IMR-90 (cell line): Measurements from ENCODE around the gene PLD5. TPM values are rescaled to one million over a fixed set of nuclear protein-coding genes. Genes with fewer than 3 reads are reported as not detected.

Experiments
- ATAC-seq: fragments of 200-7000 bp; cut with Tn5 transposase; 2 replicates; pipeline ENCODE4 v1.9.1; 2020; ENCODE audit warnings: low read depth, mild to moderate bottlenecking, moderate library complexity
- BruUV-seq: library from RNA; stranded (reverse); fragments of 400-500 nt; replicated peaks from 2 replicates; lab custom pipeline; 2021; lab: Mats Ljungman, UMichigan
- CTCF ChIA-PET: fragments of 300-600 bp; formaldehyde crosslinking; extraction: SDS; loops from one replicate; lab custom pipeline; 2021; ENCODE audit warnings: antibody characterized with exemption; lab: Yijun Ruan, JAX
- POLR2A ChIA-PET: fragments of 300-600 bp; sonication (Branson Sonifier 250); formaldehyde crosslinking; loops from one replicate; lab custom pipeline; 2022; ENCODE audit warnings: antibody characterized with exemption; ENCODE audit not compliant: unreplicated experiment; lab: Charles Lee
- DNase-seq: peaks from one replicate; pipeline ENCODE4 v3.0.0; 2013
- H2AFZ ChIP-seq: replicated peaks from 2 replicates; pipeline ENCODE3; 2013; ENCODE audit warnings: low read length, mild to moderate bottlenecking; ENCODE audit not compliant: poor library complexity
- H2AK5ac ChIP-seq: 2 replicates; pipeline ENCODE4 v1.6.1; 2013; ENCODE audit warnings: low read depth, low read length, inconsistent platforms
- H2AK9ac ChIP-seq: replicated peaks from 2 replicates; pipeline ENCODE3; 2013; ENCODE audit warnings: mild to moderate bottlenecking, low read depth, low read length, moderate library complexity; ENCODE audit not compliant: poor library complexity
- H2BK120ac ChIP-seq: 2 replicates; pipeline ENCODE4 v1.6.1; 2013; ENCODE audit warnings: low read depth, low read length, inconsistent platforms
- H2BK15ac ChIP-seq: 3 replicates; pipeline ENCODE4 v1.6.1; 2013; ENCODE audit warnings: low read depth, low read length, inconsistent platforms
- H2BK20ac ChIP-seq: 2 replicates; pipeline ENCODE4 v1.6.1; 2013; ENCODE audit warnings: low read depth, mild to moderate bottlenecking, inconsistent platforms, low read length, moderate library complexity
- H2BK5ac ChIP-seq: 2 replicates; pipeline ENCODE4 v1.6.1; 2013; ENCODE audit warnings: mild to moderate bottlenecking, low read depth, low read length, inconsistent platforms; ENCODE audit not compliant: poor library complexity, severe bottlenecking
- H3K14ac ChIP-seq: replicated peaks from 2 replicates; pipeline ENCODE4 v1.6.1; 2013; ENCODE audit warnings: low read depth, low read length, inconsistent platforms
- H3K18ac ChIP-seq: 2 replicates; pipeline ENCODE4 v1.6.1; 2013; ENCODE audit warnings: low read depth, low read length, control low read depth
- H3K23ac ChIP-seq: 2 replicates; pipeline ENCODE4 v1.6.1; 2013; ENCODE audit warnings: low read depth, low read length, inconsistent platforms
- H3K27ac ChIP-seq: 2 replicates; pipeline ENCODE4 v1.5.1; 2013; ENCODE audit warnings: mild to moderate bottlenecking, control low read depth, low read length; ENCODE audit not compliant: insufficient read depth
- H3K27me3 ChIP-seq: 2 replicates; pipeline ENCODE4 v1.6.1; 2013; ENCODE audit warnings: low read length; ENCODE audit not compliant: control insufficient read depth, insufficient read depth
- H3K36me3 ChIP-seq: 2 replicates; pipeline ENCODE4 v1.6.1; 2013; ENCODE audit warnings: low read length, mixed read lengths; ENCODE audit not compliant: control insufficient read depth, insufficient read depth
- H3K4ac ChIP-seq: 2 replicates; pipeline ENCODE4 v1.6.1; 2013; ENCODE audit warnings: low read depth, low read length, inconsistent platforms
- H3K4me1 ChIP-seq: 2 replicates; pipeline ENCODE4 v1.6.1; 2013; ENCODE audit warnings: low read length, mixed read lengths; ENCODE audit not compliant: control insufficient read depth, insufficient read depth
- H3K4me2 ChIP-seq: 2 replicates; pipeline ENCODE4 v1.6.1; 2013; ENCODE audit warnings: low read depth, mild to moderate bottlenecking, control low read depth, low read length, moderate library complexity
- H3K4me3 ChIP-seq: 2 replicates; pipeline ENCODE4 v1.5.1; 2013; ENCODE audit warnings: low read depth, mild to moderate bottlenecking, control low read depth, low read length, moderate library complexity; ENCODE audit not compliant: insufficient read depth
- H3K56ac ChIP-seq: 2 replicates; pipeline ENCODE4 v1.6.1; 2013; ENCODE audit warnings: low read length, inconsistent platforms; ENCODE audit not compliant: insufficient read depth; ENCODE audit errors: extremely low read depth
- H3K79me1 ChIP-seq, 2 experiments: 2 replicates each; pipeline ENCODE4 v1.6.1; 2013; ENCODE audit warnings: low read length in 2 of 2, inconsistent platforms in 1 of 2, low read depth in 1 of 2
- H3K9ac ChIP-seq: 2 replicates; pipeline ENCODE4 v1.6.1; 2013; ENCODE audit warnings: low read depth, low read length, control low read depth
- H3K9me1 ChIP-seq: 2 replicates; pipeline ENCODE4 v1.6.1; 2013; ENCODE audit warnings: low read length, inconsistent platforms; ENCODE audit not compliant: insufficient read depth
- H3K9me3 ChIP-seq: 2 replicates; pipeline ENCODE4 v1.6.1; 2013; ENCODE audit warnings: low read length; ENCODE audit not compliant: control insufficient read depth, insufficient read depth
- H4K20me1 ChIP-seq: 2 replicates; pipeline ENCODE4 v1.6.1; 2013; ENCODE audit warnings: low read length, inconsistent platforms; ENCODE audit not compliant: insufficient read depth
- H4K5ac ChIP-seq: 2 replicates; pipeline ENCODE4 v1.6.1; 2013; ENCODE audit warnings: mild to moderate bottlenecking, low read depth, low read length, control low read depth
- H4K8ac ChIP-seq, 2 experiments: 2 replicates each; pipeline ENCODE4 v1.6.1; 2013; ENCODE audit warnings: low read depth in 2 of 2, low read length in 2 of 2, control low read depth in 1 of 2, inconsistent platforms in 1 of 2
- H4K91ac ChIP-seq: 2 replicates; pipeline ENCODE4 v1.6.1; 2013; ENCODE audit warnings: low read depth, low read length, inconsistent platforms; ENCODE audit not compliant: insufficient read depth
- BHLHE40 ChIP-seq: fragments of 150-350 bp; IDR thresholded peaks from 2 replicates; pipeline ENCODE4 v1.6.1; 2016; ENCODE audit warnings: mild to moderate bottlenecking, low read depth, low read length
- CEBPB ChIP-seq: IDR thresholded peaks from 2 replicates; pipeline ENCODE4 v1.6.1; 2012; ENCODE audit warnings: low read depth, low read length, improper control_type of control experiment
- CHD1 ChIP-seq: IDR thresholded peaks from 2 replicates; pipeline ENCODE4 v1.6.1; 2012; ENCODE audit warnings: low read depth, low read length, improper control_type of control experiment
- FOS ChIP-seq: fragments of 150-350 bp; IDR thresholded peaks from 2 replicates; pipeline ENCODE4 v1.6.1; 2016; ENCODE audit warnings: low read depth, low read length
- MAFK ChIP-seq: IDR thresholded peaks from 2 replicates; pipeline ENCODE4 v1.6.1; 2012; ENCODE audit warnings: low read depth, low read length, improper control_type of control experiment
- MAZ ChIP-seq: IDR thresholded peaks from 2 replicates; pipeline ENCODE4 v1.6.1; 2012; ENCODE audit warnings: low read depth, mild to moderate bottlenecking, low read length, improper control_type of control experiment, moderate library complexity, borderline replicate concordance
- MXI1 ChIP-seq: IDR thresholded peaks from 2 replicates; pipeline ENCODE4 v1.6.1; 2012; ENCODE audit warnings: low read depth, mild to moderate bottlenecking, low read length, moderate library complexity, borderline replicate concordance
- NFE2L2 ChIP-seq: fragments of 150-350 bp; IDR thresholded peaks from 2 replicates; pipeline ENCODE4 v1.6.1; 2016; ENCODE audit warnings: low read depth, mild to moderate bottlenecking, low read length
- POLR2A ChIP-seq: IDR thresholded peaks from 2 replicates; pipeline ENCODE4 v1.6.1; 2012; ENCODE audit warnings: mild to moderate bottlenecking, low read depth, low read length
- RAD21 ChIP-seq: IDR thresholded peaks from 2 replicates; pipeline ENCODE4 v1.6.1; 2012; ENCODE audit warnings: low read length, improper control_type of control experiment
- RCOR1 ChIP-seq: IDR thresholded peaks from 2 replicates; pipeline ENCODE4 v1.6.1; 2012; ENCODE audit warnings: mild to moderate bottlenecking, low read length, improper control_type of control experiment; ENCODE audit not compliant: insufficient replicate concordance
- RFX5 ChIP-seq: IDR thresholded peaks from 2 replicates; pipeline ENCODE4 v1.8.0; 2012; ENCODE audit warnings: low read depth, mild to moderate bottlenecking, low read length, moderate library complexity
- SMC3 ChIP-seq: fragments of 150-350 bp; IDR thresholded peaks from 2 replicates; pipeline ENCODE4 v1.6.1; 2016; ENCODE audit warnings: low read depth, mild to moderate bottlenecking, antibody characterized with exemption, low read length, moderate library complexity
- WGBS, 2 experiments: methylation state at CpG; one replicate each; pipeline versions ENCODE4 v1.1.5 to v1.1.7; 2013; ENCODE audit warnings: missing lambda C conversion rate in 2 of 2; ENCODE audit not compliant: insufficient read length in 1 of 2; ENCODE audit errors: extremely low coverage in 2 of 2; 5-methylcytosine and 5-hydroxymethylcytosine counted together
- dilution Hi-C: fragments of 300-500 bp; cut with HindIII; formaldehyde crosslinking; loops from one replicate; pipeline ENCODE4 v1.14.3; 2018; ENCODE audit warnings: low sequenced_read_pairs; ENCODE audit not compliant: unreplicated experiment
- in situ Hi-C: fragments of 300-500 bp; cut with MboI; formaldehyde crosslinking; loops from 3 replicates; pipeline ENCODE4 v1.14.3; 2019; ENCODE audit warnings: low sequenced_read_pairs, inconsistent platforms, mixed read lengths
- intact Hi-C: fragments of 100-400 bp; cut with micrococcal nuclease; formaldehyde crosslinking; loops from 2 replicates; pipeline ENCODE4 v1.10.0; 2022
- polyA plus RNA-seq, 3 experiments: library from polyadenylated mRNA; depleted of rRNA; stranded (reverse); fragments of >200 nt; gene quantifications; 2 replicates each; pipeline ENCODE4 v1.2.3, GENCODE V29; 2012; ENCODE audit warnings: low replicate concordance in 1 of 3
- total RNA-seq: library from RNA; depleted of rRNA; stranded (reverse); fragments of >200 nt; gene quantifications from 2 replicates; pipeline ENCODE4 v1.2.3, GENCODE V29; 2012
- TF ChIP-seq, protein P1 (sequence below): fragments of 150-350 bp; IDR thresholded peaks from 2 replicates; pipeline ENCODE4 v1.6.1; 2016; ENCODE audit warnings: low read depth, mild to moderate bottlenecking, low read length, moderate library complexity, borderline replicate concordance
- TF ChIP-seq, protein P2 (sequence below): fragments of 150-350 bp; IDR thresholded peaks from 2 replicates; pipeline ENCODE4 v1.6.1; 2017; ENCODE audit warnings: mild to moderate bottlenecking, antibody characterized with exemption, low read length, low read depth
- TF ChIP-seq, protein P3 (sequence below): conservative IDR thresholded peaks from 2 replicates; pipeline ENCODE4 v1.5.1; 2012; ENCODE audit warnings: mild to moderate bottlenecking, low read depth, low read length, improper control_type of control experiment

PLD5 gene
- total and polyA plus RNA-seq, 2 of the 4 experiments (the other 2 are of a cell fraction), result not detected

DNA sequence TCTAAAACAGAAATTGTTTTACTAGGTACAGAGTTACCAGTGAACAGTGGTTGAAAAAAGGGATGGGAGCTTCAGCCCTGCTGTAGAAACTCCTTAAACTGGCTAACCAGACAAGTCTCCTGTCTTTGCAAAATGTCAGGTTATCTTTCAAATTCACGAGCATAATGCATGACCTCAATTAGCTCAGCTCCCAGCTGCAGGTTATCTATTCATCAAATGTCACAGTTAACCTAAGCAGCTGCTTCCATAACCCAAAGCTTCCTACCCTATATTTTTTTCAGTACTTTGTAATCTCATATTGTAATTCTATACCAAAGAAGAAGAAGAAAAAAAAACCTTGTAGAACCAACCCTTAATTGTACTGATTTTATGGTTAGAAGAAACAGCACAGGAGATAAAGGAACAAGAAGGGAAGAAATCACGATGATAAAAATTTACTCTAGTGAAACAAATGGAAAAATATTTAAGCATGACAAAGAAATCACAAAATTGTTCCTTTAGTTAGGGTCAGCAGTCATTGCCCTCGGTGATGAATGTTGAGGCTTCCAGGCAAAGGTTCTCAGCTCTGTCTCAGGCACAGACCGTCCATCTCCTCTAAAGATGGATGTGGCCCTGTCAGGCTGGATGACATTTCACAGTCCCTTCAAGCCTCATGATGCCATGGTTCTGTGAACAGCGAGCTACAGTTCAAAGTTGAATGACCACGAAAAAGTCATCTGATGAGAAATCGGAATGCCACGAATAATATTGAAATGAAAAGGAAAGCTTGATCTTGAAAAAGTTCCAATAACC is 95.9 kb downstream of the PLD5 start:
- no peak overlapping the region for H2BK20ac ChIP-seq
- H3K36me3 ChIP-seq, result no peaks in the 10 kb centered on the region
- POLR2A ChIA-PET, result no interaction called here
- H4K91ac ChIP-seq, result no peak overlapping the region
- TF ChIP-seq POLR2A, result no peak
- TF ChIP-seq FOS, result no peak
- TF ChIP-seq CEBPB, result no peak
- no peak for TF ChIP-seq MAFK
- TF ChIP-seq MXI1, result no peak
- no peak for TF ChIP-seq BHLHE40
- no peak for TF ChIP-seq MAZ
- TF ChIP-seq RCOR1, result no peak
- TF ChIP-seq, protein P1, sequence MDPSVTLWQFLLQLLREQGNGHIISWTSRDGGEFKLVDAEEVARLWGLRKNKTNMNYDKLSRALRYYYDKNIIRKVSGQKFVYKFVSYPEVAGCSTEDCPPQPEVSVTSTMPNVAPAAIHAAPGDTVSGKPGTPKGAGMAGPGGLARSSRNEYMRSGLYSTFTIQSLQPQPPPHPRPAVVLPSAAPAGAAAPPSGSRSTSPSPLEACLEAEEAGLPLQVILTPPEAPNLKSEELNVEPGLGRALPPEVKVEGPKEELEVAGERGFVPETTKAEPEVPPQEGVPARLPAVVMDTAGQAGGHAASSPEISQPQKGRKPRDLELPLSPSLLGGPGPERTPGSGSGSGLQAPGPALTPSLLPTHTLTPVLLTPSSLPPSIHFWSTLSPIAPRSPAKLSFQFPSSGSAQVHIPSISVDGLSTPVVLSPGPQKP, result no peak
- no peak for TF ChIP-seq SMC3
- TF ChIP-seq NFE2L2, result no peak
- TF ChIP-seq, protein P2, sequence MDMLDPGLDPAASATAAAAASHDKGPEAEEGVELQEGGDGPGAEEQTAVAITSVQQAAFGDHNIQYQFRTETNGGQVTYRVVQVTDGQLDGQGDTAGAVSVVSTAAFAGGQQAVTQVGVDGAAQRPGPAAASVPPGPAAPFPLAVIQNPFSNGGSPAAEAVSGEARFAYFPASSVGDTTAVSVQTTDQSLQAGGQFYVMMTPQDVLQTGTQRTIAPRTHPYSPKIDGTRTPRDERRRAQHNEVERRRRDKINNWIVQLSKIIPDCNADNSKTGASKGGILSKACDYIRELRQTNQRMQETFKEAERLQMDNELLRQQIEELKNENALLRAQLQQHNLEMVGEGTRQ, result no peak
- TF ChIP-seq RAD21, result no peak
- TF ChIP-seq, protein P3, sequence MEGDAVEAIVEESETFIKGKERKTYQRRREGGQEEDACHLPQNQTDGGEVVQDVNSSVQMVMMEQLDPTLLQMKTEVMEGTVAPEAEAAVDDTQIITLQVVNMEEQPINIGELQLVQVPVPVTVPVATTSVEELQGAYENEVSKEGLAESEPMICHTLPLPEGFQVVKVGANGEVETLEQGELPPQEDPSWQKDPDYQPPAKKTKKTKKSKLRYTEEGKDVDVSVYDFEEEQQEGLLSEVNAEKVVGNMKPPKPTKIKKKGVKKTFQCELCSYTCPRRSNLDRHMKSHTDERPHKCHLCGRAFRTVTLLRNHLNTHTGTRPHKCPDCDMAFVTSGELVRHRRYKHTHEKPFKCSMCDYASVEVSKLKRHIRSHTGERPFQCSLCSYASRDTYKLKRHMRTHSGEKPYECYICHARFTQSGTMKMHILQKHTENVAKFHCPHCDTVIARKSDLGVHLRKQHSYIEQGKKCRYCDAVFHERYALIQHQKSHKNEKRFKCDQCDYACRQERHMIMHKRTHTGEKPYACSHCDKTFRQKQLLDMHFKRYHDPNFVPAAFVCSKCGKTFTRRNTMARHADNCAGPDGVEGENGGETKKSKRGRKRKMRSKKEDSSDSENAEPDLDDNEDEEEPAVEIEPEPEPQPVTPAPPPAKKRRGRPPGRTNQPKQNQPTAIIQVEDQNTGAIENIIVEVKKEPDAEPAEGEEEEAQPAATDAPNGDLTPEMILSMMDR, result no peak
- no peak for TF ChIP-seq RFX5
- TF ChIP-seq CHD1, result no peak
- H3K9ac ChIP-seq, result no peak overlapping the region
- H4K5ac ChIP-seq, result no peak overlapping the region
- H3K9me3 ChIP-seq, result peaks cover 12% of the 10 kb centered on the region
- no peak overlapping the region for H3K18ac ChIP-seq
- no peak overlapping the region for H2AK9ac ChIP-seq
- no peaks in the 10 kb centered on the region for H3K27me3 ChIP-seq
- H3K4me1 ChIP-seq, result no peaks in the 10 kb centered on the region
- H3K4me3 ChIP-seq, result no peak overlapping the region
- H3K14ac ChIP-seq, result no peak overlapping the region
- in situ Hi-C loops (no loop called here), intact Hi-C loops (no loop called here), dilution Hi-C loops (no loop called here)
- no peaks in the 10 kb centered on the region for H4K20me1 ChIP-seq
- H3K79me1 ChIP-seq, result no peaks in the 10 kb centered on the region
- no peak overlapping the region for H3K4me2 ChIP-seq
- H2BK5ac ChIP-seq, result no peak overlapping the region
- H2BK120ac ChIP-seq, result no peak overlapping the region
- no peak for ATAC-seq
- no peak overlapping the region for H3K4ac ChIP-seq
- no TSS peak for BruUV-seq
- CTCF ChIA-PET, result no interaction called here
- no peak overlapping the region for H2BK15ac ChIP-seq
- no CpG with 5 or more reads among the region's 8 CpGs for WGBS, 2 experiments
- no peak overlapping the region for H2AK5ac ChIP-seq
- no peak for DNase-seq
- H3K27ac ChIP-seq, result no peak overlapping the region
- no peak overlapping the region for H2AFZ ChIP-seq
- H3K56ac ChIP-seq, result no peak overlapping the region
- H4K8ac ChIP-seq, result no peak overlapping the region
- H3K23ac ChIP-seq, result no peak overlapping the region
- no peaks in the 10 kb centered on the region for H3K9me1 ChIP-seq
